ENCODE measurements around the gene MORC1.

MORC1 gene

GRCh38 chr3:109026821-109027220 is 91.1 kb downstream of the MORC1 start:
- no peak for DNase-seq (ENCODE audit: low spot score)
- no peak for TF ChIP-seq CTCF (conservative IDR thresholded peaks at IDR 0.05; ENCODE audit: low read depth)
- ChIA-PET CTCF (interaction anchor here (0.7 kb wide), 1 partner anchor 208 kb away, joined by 3 read pairs; no protein-coding TSS in a partner anchor), POLR2A (ENCODE audit: low non-redundant PET) (no interaction called here)
- no peak overlapping the region for H3K27ac ChIP-seq

GRCh38 chr3:109025896-109026295 is 92.0 kb downstream of the MORC1 start:
- no peak for DNase-seq (ENCODE audit: low spot score)
- ChIA-PET CTCF (interaction anchor here (0.6 kb wide), 1 partner anchor 12 kb away, joined by 3 read pairs; no protein-coding TSS in a partner anchor), POLR2A (ENCODE audit: low non-redundant PET) (no interaction called here)
- no peak overlapping the region for H3K27ac ChIP-seq
- TF ChIP-seq CTCF (conservative IDR thresholded peaks at IDR 0.05; ENCODE audit: low read depth), result no peak

- POLR2A ChIA-PET (ENCODE audit: low non-redundant PET), result no interaction called here
- TF ChIP-seq CTCF (conservative IDR thresholded peaks at IDR 0.05; ENCODE audit: low read depth), result peak; percentile 76
- no peak overlapping the region for H3K27ac ChIP-seq
- CTCF ChIA-PET, result interaction anchor here (0.5 to 1.8 kb wide), 21 partner anchors 8 to 347 kb away, joined by 3 to 11 read pairs (median 4); partner anchors contain the start of gene GUCA1C
- DNase-seq (ENCODE audit: low spot score), result peak; percentile 27
Observed at GRCh38 chr3:109023656-109024254, 94.2 kb downstream of the MORC1 start.

GRCh38 chr3:109023167-109023566 is 94.8 kb downstream of the MORC1 start:
- CTCF ChIA-PET, result interaction anchor here (0.5 to 1.8 kb wide), 17 partner anchors 8 to 346 kb away, joined by 3 to 11 read pairs (median 4); partner anchors contain the start of gene GUCA1C
- POLR2A ChIA-PET (ENCODE audit: low non-redundant PET), result no interaction called here
- H3K27ac ChIP-seq, result no peak overlapping the region
- no peak for DNase-seq (ENCODE audit: low spot score)
- TF ChIP-seq CTCF (conservative IDR thresholded peaks at IDR 0.05; ENCODE audit: low read depth), result no peak

- TF ChIP-seq CTCF (conservative IDR thresholded peaks at IDR 0.05; ENCODE audit: low read depth), result no peak
- CTCF ChIA-PET, result interaction anchor here (0.6 kb wide), 1 partner anchor 419 kb away, joined by 4 read pairs; no protein-coding TSS in a partner anchor
- POLR2A ChIA-PET (ENCODE audit: low non-redundant PET), result no interaction called here
- H3K27ac ChIP-seq, result no peak overlapping the region
- no peak for DNase-seq (ENCODE audit: low spot score)
Observed at GRCh38 chr3:109021556-109021955, 96.4 kb downstream of the MORC1 start.

GRCh38 chr3:109018828-109019227 is 99.1 kb downstream of the MORC1 start:
- no peak overlapping the region for H3K27ac ChIP-seq
- no peak for DNase-seq (ENCODE audit: low spot score)
- CTCF ChIA-PET, result interaction anchor here (0.6 kb wide), 1 partner anchor 9 kb away, joined by 3 read pairs; no protein-coding TSS in a partner anchor
- TF ChIP-seq CTCF (conservative IDR thresholded peaks at IDR 0.05; ENCODE audit: low read depth), result no peak
- POLR2A ChIA-PET (ENCODE audit: low non-redundant PET), result no interaction called here
